Endothelial cell (in vitro differentiated cells): ENCODE data around the gene PTPRD. TPM values are rescaled to one million over a fixed set of nuclear protein-coding genes. Genes with fewer than 3 reads are reported as not detected.
"Not testable (repeated sequence)": the region's sequence is repeated elsewhere in the genome, so short reads cannot be mapped to it uniquely, and the experiment has no call there.

Experiments
- DNase-seq: peaks from one replicate; pipeline ENCODE4 v3.0.0; 2021; ENCODE audit warnings: low spot score
- H3K27ac Mint-ChIP-seq: one replicate; pipeline ENCODE4 v1.8.0; 2021; ENCODE audit warnings: mixed read lengths, inconsistent platforms; ENCODE audit not compliant: unreplicated experiment
- H3K27me3 Mint-ChIP-seq: one replicate; pipeline ENCODE4 v1.8.0; 2021; ENCODE audit warnings: mild to moderate bottlenecking, moderate library complexity, mixed read lengths, inconsistent platforms; ENCODE audit not compliant: unreplicated experiment
- H3K36me3 Mint-ChIP-seq: one replicate; pipeline ENCODE4 v1.8.0; 2021; ENCODE audit warnings: mild to moderate bottlenecking, low read depth, mixed read lengths, inconsistent platforms; ENCODE audit not compliant: unreplicated experiment
- H3K4me1 Mint-ChIP-seq: one replicate; pipeline ENCODE4 v1.8.0; 2021; ENCODE audit warnings: mild to moderate bottlenecking, mixed read lengths, inconsistent platforms; ENCODE audit not compliant: unreplicated experiment
- H3K4me3 Mint-ChIP-seq: one replicate; pipeline ENCODE4 v1.8.0; 2021; ENCODE audit warnings: mild to moderate bottlenecking, mixed read lengths, inconsistent platforms; ENCODE audit not compliant: unreplicated experiment
- H3K9me3 Mint-ChIP-seq: one replicate; pipeline ENCODE4 v1.8.0; 2021; ENCODE audit warnings: mixed read lengths, inconsistent platforms; ENCODE audit not compliant: unreplicated experiment
- total RNA-seq: library from RNA; stranded (reverse); fragmentation: NEBNext Ultra II Directional; extraction: Animal tissue kit (Norgen Biotek cat#: 25700); gene quantifications from one replicate; pipeline ENCODE4 v1.2.1, GENCODE V29; 2021; ENCODE audit not compliant: unreplicated experiment
- TF ChIP-seq, protein P1 (sequence below): fragments of 200-600 bp; sonication (generic); IDR thresholded peaks from one replicate; pipeline ENCODE4 v1.5.0; 2021; ENCODE audit warnings: antibody characterized with exemption; ENCODE audit not compliant: unreplicated experiment

Gene PTPRD
- total RNA-seq, 1 donor from 2014 or later = 47.8 TPM

DNA sequence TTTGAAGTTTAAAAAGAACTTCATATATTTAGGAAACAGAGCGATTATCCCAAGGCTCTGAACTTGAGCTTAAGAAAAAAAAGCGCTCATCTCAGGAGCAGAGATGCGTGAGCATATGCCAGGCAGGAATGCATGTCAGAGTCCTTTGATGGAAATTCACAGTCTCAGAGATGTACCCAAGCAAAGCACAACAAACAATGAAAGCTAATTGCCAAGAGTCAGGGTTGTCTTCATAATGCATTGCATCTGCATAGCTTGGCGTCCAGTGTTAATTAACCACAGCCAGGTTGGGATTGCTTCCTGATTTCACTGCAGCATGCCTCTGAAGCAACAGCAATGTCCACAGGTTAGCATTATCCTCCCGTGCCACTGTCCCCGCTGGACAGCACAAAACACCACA lies 1906.3 kb downstream of the PTPRD start:
- no peak overlapping the region for H3K27ac Mint-ChIP-seq

DNA sequence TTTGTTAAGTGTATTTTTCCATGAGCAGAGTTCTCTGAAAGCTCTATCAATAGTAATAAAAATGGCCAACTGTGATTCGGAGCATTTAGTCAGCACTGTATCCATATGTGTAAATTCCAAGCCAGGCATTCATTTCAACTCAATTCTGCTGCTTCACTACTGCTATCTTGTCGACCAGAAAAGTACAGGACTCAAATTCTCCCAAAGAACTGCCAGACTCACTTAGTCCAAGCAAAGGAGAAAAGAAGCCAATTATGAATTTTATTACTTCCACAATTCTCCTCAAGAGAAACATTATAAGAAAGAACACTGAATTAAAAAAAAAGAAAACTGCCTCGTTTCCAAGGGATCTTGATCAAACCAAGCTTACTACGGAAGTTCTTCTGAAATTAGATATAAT lies 1906.9 kb downstream of the PTPRD start:
- no peak overlapping the region for H3K27ac Mint-ChIP-seq
- DNase-seq = no peak
- no peaks in the 10 kb centered on the region for H3K9me3 Mint-ChIP-seq
- H3K27me3 Mint-ChIP-seq = no peaks in the 10 kb centered on the region
- TF ChIP-seq, protein P1, sequence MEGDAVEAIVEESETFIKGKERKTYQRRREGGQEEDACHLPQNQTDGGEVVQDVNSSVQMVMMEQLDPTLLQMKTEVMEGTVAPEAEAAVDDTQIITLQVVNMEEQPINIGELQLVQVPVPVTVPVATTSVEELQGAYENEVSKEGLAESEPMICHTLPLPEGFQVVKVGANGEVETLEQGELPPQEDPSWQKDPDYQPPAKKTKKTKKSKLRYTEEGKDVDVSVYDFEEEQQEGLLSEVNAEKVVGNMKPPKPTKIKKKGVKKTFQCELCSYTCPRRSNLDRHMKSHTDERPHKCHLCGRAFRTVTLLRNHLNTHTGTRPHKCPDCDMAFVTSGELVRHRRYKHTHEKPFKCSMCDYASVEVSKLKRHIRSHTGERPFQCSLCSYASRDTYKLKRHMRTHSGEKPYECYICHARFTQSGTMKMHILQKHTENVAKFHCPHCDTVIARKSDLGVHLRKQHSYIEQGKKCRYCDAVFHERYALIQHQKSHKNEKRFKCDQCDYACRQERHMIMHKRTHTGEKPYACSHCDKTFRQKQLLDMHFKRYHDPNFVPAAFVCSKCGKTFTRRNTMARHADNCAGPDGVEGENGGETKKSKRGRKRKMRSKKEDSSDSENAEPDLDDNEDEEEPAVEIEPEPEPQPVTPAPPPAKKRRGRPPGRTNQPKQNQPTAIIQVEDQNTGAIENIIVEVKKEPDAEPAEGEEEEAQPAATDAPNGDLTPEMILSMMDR = no peak
- peaks cover 7% of the 10 kb centered on the region for H3K4me1 Mint-ChIP-seq
- no peaks in the 10 kb centered on the region for H3K36me3 Mint-ChIP-seq
- no peak overlapping the region for H3K4me3 Mint-ChIP-seq

More for the DNA sequence above, 1906.3 kb downstream of the PTPRD start:
- no peaks in the 10 kb centered on the region for H3K9me3 Mint-ChIP-seq
- no peak overlapping the region for H3K4me3 Mint-ChIP-seq
- TF ChIP-seq, protein P1 = no peak
- H3K4me1 Mint-ChIP-seq = peaks cover 7% of the 10 kb centered on the region
- H3K36me3 Mint-ChIP-seq = no peaks in the 10 kb centered on the region
- DNase-seq = no peak
- no peaks in the 10 kb centered on the region for H3K27me3 Mint-ChIP-seq

DNA sequence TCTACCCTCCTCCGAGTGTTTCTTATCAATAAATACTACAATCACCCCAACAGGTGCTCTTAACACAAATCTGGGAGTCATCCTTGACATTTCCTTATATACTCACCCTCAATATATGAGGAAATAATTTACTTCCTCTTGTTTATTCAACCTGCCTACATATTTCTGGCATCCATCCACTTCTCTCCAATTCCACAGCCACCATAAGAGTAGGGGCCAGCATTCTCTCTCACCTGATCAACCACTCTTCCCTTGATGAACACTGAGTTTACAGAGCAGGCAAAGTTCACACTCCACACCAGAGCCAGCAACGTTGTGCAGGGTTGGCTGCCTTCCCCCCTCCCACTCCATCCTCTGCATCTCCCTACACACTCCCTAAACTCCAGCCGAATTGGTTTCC lies 1908.9 kb downstream of the PTPRD start:
- TF ChIP-seq, protein P1 = no peak
- no peak overlapping the region for H3K4me3 Mint-ChIP-seq
- peaks cover 7% of the 10 kb centered on the region for H3K4me1 Mint-ChIP-seq
- DNase-seq = no peak
- no peaks in the 10 kb centered on the region for H3K36me3 Mint-ChIP-seq
- no peaks in the 10 kb centered on the region for H3K9me3 Mint-ChIP-seq
- no peaks in the 10 kb centered on the region for H3K27me3 Mint-ChIP-seq
- H3K27ac Mint-ChIP-seq = no peak overlapping the region

DNA sequence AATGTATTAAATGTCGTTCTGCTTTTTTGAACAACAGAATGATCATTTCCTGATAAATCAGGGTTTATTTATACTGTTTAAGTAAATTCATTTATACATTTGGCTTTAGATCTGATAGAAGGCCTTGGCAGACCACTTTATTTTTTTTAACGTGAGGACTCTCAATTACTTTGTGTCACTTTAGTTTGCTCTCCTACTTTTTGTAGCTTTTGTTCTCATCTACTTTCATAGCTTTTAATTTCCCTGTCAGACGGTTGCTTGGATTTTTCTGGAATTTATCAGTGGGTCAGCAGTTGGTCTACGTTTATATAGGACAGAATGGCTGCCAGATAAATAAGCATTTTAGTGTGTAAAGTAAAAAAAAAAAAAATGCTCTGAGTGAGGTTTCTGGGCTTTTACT lies 1910.9 kb downstream of the PTPRD start:
- no peak for DNase-seq
- TF ChIP-seq, protein P1 = no peak
- H3K36me3 Mint-ChIP-seq = no peaks in the 10 kb centered on the region
- H3K4me1 Mint-ChIP-seq = peaks cover 7% of the 10 kb centered on the region
- no peaks in the 10 kb centered on the region for H3K27me3 Mint-ChIP-seq
- H3K4me3 Mint-ChIP-seq = no peak overlapping the region
- H3K27ac Mint-ChIP-seq = no peak overlapping the region
- no peaks in the 10 kb centered on the region for H3K9me3 Mint-ChIP-seq

DNA sequence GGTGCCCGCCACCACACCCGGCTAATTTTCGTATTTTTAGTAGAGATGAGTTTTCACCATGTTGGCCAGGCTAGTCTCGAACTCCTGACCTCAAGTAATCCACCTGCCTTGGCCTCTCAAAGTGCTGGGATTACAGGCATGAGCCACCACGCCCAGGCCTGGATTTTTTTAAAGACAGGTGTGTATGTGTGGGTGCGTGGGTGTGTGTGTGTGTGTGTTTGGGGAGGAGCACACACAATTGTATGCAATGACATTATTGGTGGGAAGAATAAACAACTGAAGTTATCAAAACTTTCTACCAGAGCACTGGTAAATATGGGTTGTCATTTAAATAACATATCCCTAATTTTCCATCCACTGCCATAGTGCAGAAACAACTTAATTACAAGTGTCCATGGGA lies 1915.2 kb downstream of the PTPRD start:
- H3K4me1 Mint-ChIP-seq, H3K27ac Mint-ChIP-seq, H3K9me3 Mint-ChIP-seq: not testable (repeated sequence)

DNA sequence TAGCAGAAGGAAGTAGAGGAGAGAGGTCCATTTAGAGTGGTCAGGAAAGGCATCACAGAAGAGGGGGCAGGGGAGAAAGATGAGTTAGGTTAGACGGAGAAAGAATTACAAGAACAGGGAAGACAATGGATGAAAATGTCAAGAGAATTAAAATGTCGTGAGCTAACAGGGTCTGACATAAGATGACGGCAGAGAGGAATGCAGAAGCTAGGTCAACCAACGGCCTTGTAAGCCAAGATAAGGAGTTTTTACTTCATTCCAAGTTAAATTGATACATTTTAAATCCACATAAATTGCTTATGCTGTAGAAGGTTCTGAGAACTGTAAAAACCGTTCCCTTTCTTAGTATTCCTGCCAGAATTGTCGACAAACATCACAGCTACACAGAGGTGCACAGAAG lies 1916.3 kb downstream of the PTPRD start:
- H3K27me3 Mint-ChIP-seq = no peaks in the 10 kb centered on the region
- no peaks in the 10 kb centered on the region for H3K9me3 Mint-ChIP-seq
- H3K4me1 Mint-ChIP-seq = peaks cover 9% of the 10 kb centered on the region
- no peak overlapping the region for H3K27ac Mint-ChIP-seq
- no peak overlapping the region for H3K4me3 Mint-ChIP-seq
- no peaks in the 10 kb centered on the region for H3K36me3 Mint-ChIP-seq
- TF ChIP-seq, protein P1 = no peak
- no peak for DNase-seq

More for the DNA sequence above, 1915.2 kb downstream of the PTPRD start:
- not testable (repeated sequence) for H3K36me3 Mint-ChIP-seq, H3K4me3 Mint-ChIP-seq, H3K27me3 Mint-ChIP-seq, DNase-seq
